Ramos (cell line): Measurements from ENCODE around the gene GALNT18.
"Not testable (repeated sequence)": the region's sequence is repeated elsewhere in the genome, so short reads cannot be mapped to it uniquely, and the experiment has no call there.

ENCODE experiments used
- in situ Hi-C: fragments of 300-500 bp; cut with MboI; formaldehyde crosslinking; loops from one replicate; pipeline ENCODE4 v1.14.3; 2022; ENCODE audit warnings: low sequenced_read_pairs; ENCODE audit not compliant: unreplicated experiment

The GALNT18 gene

DNA sequence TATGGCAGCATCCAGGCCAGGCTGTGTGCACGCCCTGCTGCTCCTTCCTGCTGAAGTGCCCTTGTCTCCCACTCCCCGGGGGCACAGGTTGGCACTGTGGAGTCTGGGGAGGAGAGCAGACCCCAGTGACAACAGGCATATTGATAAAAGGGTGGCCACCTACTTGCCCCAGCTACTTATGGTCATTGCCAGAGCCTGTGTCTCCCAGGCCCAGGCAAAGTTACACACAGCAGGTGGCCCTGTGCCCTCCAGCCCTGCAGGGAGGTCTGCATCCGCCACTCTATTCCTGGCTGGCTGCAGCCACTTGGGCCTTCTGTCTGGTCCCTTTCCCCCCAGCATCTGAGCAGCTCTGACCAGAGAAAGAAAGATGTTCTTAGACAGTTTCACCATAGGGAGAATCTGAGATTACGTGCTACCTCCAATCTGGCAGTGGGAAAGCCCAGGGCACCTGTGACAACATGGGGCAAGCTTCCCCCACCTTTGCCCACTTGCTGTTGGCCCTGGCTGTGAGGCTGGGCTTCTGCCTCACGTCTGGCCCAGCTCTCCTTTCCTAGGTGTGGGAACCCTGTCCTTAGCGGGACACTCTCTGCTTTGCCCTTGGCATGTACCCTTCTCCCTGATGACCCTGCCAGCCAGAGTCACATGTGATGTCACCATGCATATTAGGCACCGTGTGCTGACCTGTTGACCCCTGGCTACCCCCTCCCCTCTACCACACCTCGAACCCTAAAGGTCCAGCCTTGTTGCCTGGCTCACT, 243.4 kb downstream of the GALNT18 start:
- in situ Hi-C loops, result no loop called here

DNA sequence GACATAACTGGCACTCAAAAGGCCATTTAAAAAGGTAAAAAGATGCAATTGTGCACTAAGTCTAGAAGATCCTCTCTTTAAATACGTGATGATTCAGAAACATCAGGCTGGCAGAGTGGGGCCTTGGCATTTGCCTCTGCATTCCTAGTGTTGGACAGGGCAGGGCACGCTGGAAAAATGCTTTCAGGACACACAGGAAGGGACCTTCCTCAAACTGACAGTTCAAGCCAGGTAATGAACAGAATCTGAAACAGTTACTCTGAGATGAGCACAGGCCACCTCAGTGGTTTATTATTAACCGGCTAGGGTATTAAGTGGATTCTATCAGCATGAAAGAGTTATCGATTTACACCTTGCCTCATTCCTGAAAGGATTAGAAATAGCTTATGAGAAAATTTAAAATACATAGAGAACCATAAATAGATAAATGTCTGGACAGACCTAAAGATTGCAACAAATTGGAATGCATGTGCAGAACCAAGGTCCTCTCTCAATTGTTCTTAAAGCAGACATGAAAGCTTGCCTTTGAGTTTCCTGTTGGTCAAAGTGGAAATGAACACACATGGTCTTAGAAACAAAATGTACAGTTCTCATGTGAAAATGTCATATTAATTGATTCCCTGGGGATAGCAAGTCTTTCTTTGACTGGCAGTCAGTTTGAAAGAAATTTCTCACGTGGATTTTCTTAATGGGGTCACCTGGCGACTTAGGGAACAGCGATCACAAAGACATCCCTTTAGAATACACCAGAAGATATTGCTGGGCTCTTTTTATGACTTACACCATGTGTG, 247.3 kb downstream of the GALNT18 start:
- in situ Hi-C loops, result no loop called here

DNA sequence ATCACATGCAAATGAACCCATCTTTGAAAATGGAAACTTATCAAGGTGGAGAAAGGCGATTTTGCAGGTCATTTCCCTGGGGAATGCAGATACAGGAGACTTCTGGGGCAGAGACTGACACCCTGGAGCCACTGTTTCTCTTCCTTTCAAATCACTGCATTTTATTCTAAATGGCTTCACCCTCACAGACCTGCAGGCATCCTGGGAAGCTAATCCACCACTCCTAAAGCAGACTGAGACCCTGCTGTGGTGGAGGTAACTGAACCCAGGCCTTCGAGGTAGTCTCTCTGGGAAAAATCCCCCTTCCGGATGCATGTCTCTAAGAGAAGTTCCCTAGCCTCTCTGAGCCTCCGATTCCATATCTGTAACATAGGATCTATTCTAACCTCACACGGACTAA, 247.9 kb downstream of the GALNT18 start:
- in situ Hi-C loops, result no loop called here

- in situ Hi-C loops, result no loop called here
Measured at GRCh38 chr11:11372461-11372860, 249.3 kb downstream of the GALNT18 start.

- in situ Hi-C loops, result no loop called here
Measured at GRCh38 chr11:11370962-11371303, 250.9 kb downstream of the GALNT18 start.

- in situ Hi-C loops, result no loop called here
Measured at GRCh38 chr11:11370255-11370961, 251.4 kb downstream of the GALNT18 start.

GRCh38 chr11:11366793-11367192, 255.0 kb downstream of the GALNT18 start:
- in situ Hi-C loops, result no loop called here

DNA sequence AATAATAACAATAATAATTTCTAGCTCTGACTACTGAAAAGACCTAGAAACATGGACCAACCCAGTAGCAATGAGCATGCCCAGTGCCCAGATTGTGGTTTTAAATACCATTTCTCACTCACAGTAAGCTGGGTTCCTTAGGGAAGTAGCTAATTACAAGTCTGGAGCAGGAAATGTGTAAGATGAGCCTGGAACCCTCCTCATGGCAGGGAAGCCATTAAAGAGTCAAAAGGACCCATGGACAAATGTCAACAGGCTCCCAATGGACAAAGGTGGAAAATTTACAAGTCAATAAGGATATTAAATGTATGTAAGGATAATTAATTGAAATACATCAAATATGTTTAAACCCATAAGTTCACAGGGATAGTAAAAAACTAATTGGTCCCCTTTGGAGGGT, 258.1 kb downstream of the GALNT18 start:
- in situ Hi-C loops, result no loop called here

- in situ Hi-C loops, result no loop called here
Measured at GRCh38 chr11:11359611-11360010, 262.2 kb downstream of the GALNT18 start.

GRCh38 chr11:11356842-11357241, 265.0 kb downstream of the GALNT18 start:
- in situ Hi-C loops, result no loop called here

DNA sequence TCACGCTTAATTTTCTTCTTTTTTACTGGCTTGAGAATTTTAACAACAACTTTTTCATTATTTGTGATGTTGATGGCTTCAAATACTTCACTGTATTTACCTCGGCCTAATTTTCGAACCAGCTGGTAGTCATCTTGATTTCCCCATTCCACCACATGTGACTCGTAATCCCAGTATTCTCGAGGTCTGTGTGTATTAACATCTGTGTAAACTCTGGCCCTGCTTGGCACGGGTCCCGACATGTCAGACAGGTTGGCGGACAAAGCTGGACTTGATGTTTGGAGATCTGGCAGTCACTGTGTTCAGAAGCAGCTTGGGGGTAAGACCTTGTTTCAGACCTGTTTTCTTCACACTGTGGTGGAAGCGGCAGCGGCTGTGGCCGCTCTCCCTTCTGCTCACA, 268.9 kb downstream of the GALNT18 start, which contains the start of gene CSNK2A3:
Gene CSNK2A3 (minus strand): TSS at position 373 of the 400 bp plus-strand sequence. CDS start 131 bp downstream, at position 242.
- in situ Hi-C loops, result not testable (repeated sequence)

DNA sequence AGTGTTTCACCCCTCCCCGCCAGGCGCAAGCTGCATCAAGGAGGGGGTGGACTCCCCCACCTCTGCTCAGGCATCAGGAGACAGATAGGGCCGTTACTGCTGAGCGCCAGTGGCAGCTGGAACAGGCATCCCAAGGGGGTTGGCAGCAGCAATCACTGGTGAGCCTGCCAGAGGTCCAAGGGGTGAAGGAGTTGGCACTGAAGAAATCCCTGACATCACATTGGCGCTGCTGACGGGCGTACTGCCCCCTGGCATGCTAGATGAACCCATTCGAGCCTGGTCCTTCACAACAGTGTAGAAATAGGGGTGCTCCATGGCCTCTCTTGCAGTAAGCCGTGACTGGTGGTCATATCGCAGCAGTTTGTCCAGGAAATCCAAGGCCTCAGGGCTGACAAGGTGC, 270.0 kb downstream of the GALNT18 start:
- in situ Hi-C loops, result not testable (repeated sequence)

- in situ Hi-C loops, result no loop called here
Measured at GRCh38 chr11:11351042-11351586, 270.7 kb downstream of the GALNT18 start.

GRCh38 chr11:11349870-11350337, 271.9 kb downstream of the GALNT18 start:
- in situ Hi-C loops, result no loop called here

DNA sequence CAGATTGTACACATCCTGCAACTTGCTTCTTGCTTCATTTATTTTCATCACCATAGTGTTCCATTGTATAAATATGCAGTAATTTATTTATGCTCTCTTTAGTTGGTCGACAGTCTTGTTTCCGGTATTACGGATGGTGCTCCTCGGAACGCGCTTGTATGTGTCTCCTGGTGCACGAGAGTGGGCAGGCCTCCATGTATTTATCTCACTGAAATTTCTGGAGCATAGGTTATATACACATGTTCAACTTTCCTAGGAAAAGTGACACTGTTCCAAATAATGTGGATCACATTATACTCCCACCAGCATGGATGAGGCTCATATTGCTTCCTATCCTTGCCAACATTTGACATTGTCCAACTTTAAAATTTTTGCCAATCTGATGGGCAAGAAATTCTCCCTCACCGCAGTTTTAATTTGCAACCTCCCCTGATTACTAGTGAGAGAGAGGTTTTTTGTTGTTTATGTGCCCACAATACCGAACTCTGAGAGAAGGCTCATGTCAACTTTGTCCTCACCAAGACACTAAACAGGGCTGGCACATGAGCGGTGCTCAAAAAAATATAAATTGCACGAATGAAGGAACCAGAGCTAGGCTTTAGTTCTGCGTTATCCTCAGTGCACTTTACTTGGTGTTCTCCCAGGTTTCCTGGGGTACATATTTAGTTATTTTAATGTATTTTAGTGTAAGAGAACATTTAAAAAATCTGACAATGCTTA, 272.5 kb downstream of the GALNT18 start:
- in situ Hi-C loops, result no loop called here

DNA sequence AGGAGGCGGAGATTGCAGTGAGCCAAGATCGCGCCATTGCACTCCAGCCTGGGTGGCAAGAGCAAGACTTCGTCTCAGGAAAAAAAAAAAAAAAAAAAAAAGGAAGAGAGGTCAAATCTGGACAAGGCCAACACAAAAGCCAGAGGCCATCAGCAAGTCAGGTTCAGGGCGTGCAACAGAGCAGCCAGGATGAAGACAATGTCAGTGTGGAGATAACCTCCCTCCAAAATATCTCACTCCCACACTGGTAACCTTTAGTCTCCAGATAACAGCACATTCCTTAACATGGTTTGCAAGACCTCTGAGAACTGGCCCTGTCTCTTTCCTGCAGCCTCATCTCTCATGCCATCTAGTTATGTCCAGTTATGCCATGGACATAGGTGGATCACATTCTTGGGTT, 273.5 kb downstream of the GALNT18 start:
- in situ Hi-C loops, result no loop called here

DNA sequence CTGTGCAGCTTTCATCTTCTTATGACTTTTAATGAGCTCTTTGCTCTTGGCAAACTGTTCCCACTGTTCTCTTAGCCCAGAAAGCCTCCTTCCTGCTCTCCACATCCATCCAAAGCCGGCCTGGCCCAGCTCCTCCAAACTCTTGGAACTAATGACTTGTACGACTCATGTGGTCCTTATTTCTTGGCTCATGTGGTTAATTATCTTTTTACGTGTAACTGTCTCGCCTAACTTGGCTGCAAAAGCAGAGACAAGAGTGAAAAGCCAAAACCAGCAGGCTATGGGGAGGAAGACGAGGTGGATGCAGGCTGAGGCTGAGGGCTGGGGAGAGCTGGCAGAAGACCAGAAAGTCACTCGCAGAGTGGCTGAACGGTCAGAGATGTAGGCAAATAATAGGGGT, 274.2 kb downstream of the GALNT18 start:
- in situ Hi-C loops, result no loop called here

- in situ Hi-C loops, result no loop called here
Measured at GRCh38 chr11:11346303-11346702, 275.5 kb downstream of the GALNT18 start.

DNA sequence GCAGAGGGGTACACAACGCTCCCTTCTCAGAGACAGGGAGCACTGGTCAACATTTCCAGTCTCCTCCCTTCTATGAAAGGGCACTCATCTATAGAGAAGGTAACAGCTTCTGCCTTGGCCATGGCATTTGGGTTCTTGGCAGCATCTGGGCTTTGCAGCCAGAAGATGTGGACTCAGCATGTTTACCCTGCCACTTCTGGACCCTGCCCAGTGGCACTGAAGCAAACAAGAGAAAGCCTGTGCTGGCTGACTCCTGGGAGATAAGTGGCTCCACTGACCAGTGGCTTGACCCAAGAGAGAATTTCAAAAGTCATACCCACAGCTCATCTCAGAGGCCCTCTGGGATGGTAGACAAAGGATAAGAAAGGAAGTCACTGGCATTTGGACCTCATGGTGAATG, 276.7 kb downstream of the GALNT18 start:
- in situ Hi-C loops, result no loop called here

- in situ Hi-C loops, result no loop called here
Measured at GRCh38 chr11:11344045-11344444, 277.8 kb downstream of the GALNT18 start.
